HG03135 (cell line): ENCODE results near the gene CTU2.

Source experiments
- ATAC-seq: cut with Tn5 transposase; IDR thresholded peaks from one replicate; pipeline ENCODE4 v1.9.1; 2021; ENCODE audit warnings: mild to moderate bottlenecking, moderate library complexity; ENCODE audit not compliant: unreplicated experiment

CTU2 gene

GRCh38 chr16:88759976-88760350 lies 53.7 kb downstream of the CTU2 start:
- ATAC-seq: no peak

- ATAC-seq: no peak
These were observed 54.3 kb downstream of the CTU2 start for GRCh38 chr16:88760424-88761142.

- no peak for ATAC-seq
These were observed 54.8 kb downstream of the CTU2 start for GRCh38 chr16:88761143-88761534.

GRCh38 chr16:88761830-88762229 lies 55.5 kb downstream of the CTU2 start:
- no peak for ATAC-seq

- no peak for ATAC-seq
These were observed 56.1 kb downstream of the CTU2 start for GRCh38 chr16:88762258-88762870.

- no peak for ATAC-seq
These were observed 56.6 kb downstream of the CTU2 start for GRCh38 chr16:88762941-88763340.

GRCh38 chr16:88763502-88764053 lies 57.3 kb downstream of the CTU2 start:
- no peak for ATAC-seq

- ATAC-seq: no peak
These were observed 57.8 kb downstream of the CTU2 start for GRCh38 chr16:88764080-88764479.

GRCh38 chr16:88764913-88765349 lies 58.6 kb downstream of the CTU2 start:
- ATAC-seq: no peak
